Brain microvascular endothelial cell (primary cell): Measurements from ENCODE around the gene TMEM139.

Experiments used
- DNase-seq: peaks from one replicate; pipeline ENCODE4 v3.0.0-alpha.2; 2020
- H3K27ac ChIP-seq: fragments of 250-450 bp; sonication (Bioruptor Pico); 2 replicates; pipeline ENCODE4 v1.5.1; 2020; ENCODE audit warnings: mild to moderate bottlenecking, moderate library complexity
- H3K27me3 ChIP-seq: fragments of 250-450 bp; sonication (Bioruptor Pico); replicated peaks from 2 replicates; pipeline ENCODE4 v1.5.1; 2020; ENCODE audit warnings: mild to moderate bottlenecking
- H3K36me3 ChIP-seq: fragments of 250-450 bp; sonication (Bioruptor Pico); replicated peaks from 2 replicates; pipeline ENCODE4 v1.5.1; 2020; ENCODE audit warnings: mild to moderate bottlenecking
- H3K4me3 ChIP-seq: 2 replicates; pipeline ENCODE4 v1.5.1; 2011; ENCODE audit warnings: low read depth, mild to moderate bottlenecking, control low read depth, low read length, moderate library complexity
- in situ Hi-C: cut with HindIII; loops from 2 replicates; pipeline ENCODE4 v1.10.0; 2017; ENCODE audit warnings: low sequenced_read_pairs, low pct_ligation_motif_present
- TF ChIP-seq, protein P1 (sequence below): IDR thresholded peaks from 2 replicates; pipeline ENCODE4 v1.5.1; 2011; ENCODE audit warnings: low read depth, mild to moderate bottlenecking, moderate library complexity, low read length, control low read depth, inconsistent platforms; ENCODE audit errors: missing control alignments

Gene TMEM139

DNA sequence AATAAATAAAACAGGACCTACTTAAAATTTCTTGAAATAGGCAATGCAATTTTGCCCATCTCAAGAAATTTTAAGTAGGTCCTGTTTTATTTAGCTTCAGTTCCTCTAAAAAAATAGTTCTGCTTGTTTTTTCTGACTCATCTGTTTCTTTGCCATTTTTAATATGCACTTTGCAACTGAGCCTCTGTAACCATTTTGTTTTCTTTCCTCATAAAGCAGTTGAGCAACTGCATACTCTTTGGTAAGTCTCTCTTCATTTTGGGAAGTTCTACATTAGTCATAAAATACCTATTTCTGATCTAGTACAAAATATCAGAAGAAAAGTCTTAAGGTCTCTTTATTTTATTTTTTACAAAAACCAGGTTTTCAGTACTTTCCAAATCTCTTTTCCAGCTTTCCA, 44.9 kb upstream of the TMEM139 start:
- in situ Hi-C loops, result no loop called here

DNA sequence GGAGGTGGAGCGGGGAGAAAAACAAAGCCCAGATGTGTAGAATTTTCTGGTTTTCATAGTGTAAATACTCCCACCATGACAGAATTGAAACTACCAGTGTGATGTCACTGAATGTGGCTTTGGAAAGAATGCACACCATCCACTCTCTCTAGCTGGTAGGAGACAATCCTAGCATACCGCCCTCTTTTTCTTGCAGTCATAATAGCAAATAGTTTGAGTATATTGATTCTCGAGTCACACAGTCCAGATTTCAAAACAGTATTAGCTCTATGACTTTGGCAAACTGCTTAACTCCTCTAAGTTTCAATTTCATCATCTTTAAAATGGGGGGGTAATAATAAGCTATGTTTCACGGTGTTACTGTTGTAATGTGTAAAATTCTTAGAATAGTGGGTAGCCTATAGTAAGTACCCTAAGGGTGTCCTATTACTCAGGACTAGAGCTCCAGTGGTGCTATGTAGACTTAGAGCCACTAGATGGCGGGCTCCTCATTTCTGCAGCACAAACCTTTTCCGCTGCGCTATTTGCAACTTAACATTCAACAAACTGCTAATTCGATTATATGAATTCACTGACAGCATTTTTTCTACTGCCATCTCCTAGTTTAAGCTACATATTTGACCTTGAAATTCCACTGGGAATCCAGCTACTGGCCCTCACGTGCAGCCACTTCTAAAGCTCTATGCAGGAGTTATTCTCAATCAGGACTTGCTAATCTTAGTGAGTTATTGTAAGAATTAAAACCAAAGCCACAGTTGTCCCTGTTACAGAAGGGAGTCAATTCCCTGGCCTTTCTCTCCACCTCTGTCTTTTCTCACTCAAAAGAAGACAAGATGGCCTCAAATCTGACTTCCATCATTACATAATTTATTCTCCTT, 44.2 kb upstream of the TMEM139 start:
- H3K36me3 ChIP-seq, result no peaks in the 10 kb centered on the region
- in situ Hi-C loops, result no loop called here
- TF ChIP-seq, protein P1, sequence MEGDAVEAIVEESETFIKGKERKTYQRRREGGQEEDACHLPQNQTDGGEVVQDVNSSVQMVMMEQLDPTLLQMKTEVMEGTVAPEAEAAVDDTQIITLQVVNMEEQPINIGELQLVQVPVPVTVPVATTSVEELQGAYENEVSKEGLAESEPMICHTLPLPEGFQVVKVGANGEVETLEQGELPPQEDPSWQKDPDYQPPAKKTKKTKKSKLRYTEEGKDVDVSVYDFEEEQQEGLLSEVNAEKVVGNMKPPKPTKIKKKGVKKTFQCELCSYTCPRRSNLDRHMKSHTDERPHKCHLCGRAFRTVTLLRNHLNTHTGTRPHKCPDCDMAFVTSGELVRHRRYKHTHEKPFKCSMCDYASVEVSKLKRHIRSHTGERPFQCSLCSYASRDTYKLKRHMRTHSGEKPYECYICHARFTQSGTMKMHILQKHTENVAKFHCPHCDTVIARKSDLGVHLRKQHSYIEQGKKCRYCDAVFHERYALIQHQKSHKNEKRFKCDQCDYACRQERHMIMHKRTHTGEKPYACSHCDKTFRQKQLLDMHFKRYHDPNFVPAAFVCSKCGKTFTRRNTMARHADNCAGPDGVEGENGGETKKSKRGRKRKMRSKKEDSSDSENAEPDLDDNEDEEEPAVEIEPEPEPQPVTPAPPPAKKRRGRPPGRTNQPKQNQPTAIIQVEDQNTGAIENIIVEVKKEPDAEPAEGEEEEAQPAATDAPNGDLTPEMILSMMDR, result peak; percentile 88
- H3K27ac ChIP-seq, result peak overlapping the region; percentile 70
- no peaks in the 10 kb centered on the region for H3K27me3 ChIP-seq
- H3K4me3 ChIP-seq, result no peak overlapping the region
- peak; percentile 89 for DNase-seq

More for the DNA sequence above, 44.9 kb upstream of the TMEM139 start:
- TF ChIP-seq, protein P1, result no peak
- H3K27me3 ChIP-seq, result no peaks in the 10 kb centered on the region
- H3K27ac ChIP-seq, result peak overlapping the region; percentile 70
- no peaks in the 10 kb centered on the region for H3K36me3 ChIP-seq
- no peak for DNase-seq
- H3K4me3 ChIP-seq, result no peak overlapping the region

DNA sequence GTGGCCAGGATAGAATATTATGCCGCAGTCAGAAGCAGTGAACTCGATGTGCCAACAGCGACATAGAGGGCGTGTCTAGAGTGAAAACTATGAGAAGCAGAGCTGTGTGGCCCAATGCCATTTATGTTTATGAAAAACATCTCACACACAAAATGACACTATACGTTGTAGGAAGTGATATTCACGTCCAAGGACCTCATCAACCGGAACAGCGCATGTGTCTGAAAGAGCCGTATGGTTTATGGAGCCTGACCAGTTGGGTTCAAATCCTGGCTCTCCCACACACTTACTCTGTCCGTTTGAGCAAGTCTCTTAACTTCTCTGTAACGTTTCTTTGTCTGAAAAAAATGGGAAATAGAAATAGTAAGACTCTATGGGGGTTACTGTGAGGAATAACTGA, 42.5 kb upstream of the TMEM139 start:
- DNase-seq, result no peak
- no peaks in the 10 kb centered on the region for H3K36me3 ChIP-seq
- TF ChIP-seq, protein P1, result no peak
- in situ Hi-C loops, result no loop called here
- no peak overlapping the region for H3K4me3 ChIP-seq
- no peak overlapping the region for H3K27ac ChIP-seq
- no peaks in the 10 kb centered on the region for H3K27me3 ChIP-seq

DNA sequence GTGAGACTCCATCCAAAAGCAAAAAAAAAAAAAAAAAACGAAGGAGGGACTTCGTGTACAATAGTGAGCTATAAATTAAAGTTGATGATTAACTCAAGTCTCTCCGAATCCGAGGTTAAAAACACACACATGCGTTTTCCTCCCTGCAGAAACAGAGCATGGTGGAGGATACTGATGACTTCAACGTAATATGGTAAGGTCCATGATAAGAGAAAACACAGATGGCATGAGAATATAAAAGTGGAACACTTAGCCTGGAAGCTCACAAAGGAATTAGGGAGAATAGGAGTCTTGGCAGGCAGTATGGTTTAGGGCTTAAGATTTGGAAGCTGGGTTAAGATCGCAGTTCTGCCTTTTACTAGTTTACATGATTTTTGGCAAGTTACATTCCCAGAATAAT, 41.6 kb upstream of the TMEM139 start:
- no peaks in the 10 kb centered on the region for H3K36me3 ChIP-seq
- H3K4me3 ChIP-seq, result no peak overlapping the region
- no peaks in the 10 kb centered on the region for H3K27me3 ChIP-seq
- in situ Hi-C loops, result no loop called here
- TF ChIP-seq, protein P1, result no peak
- DNase-seq, result no peak
- H3K27ac ChIP-seq, result no peak overlapping the region

DNA sequence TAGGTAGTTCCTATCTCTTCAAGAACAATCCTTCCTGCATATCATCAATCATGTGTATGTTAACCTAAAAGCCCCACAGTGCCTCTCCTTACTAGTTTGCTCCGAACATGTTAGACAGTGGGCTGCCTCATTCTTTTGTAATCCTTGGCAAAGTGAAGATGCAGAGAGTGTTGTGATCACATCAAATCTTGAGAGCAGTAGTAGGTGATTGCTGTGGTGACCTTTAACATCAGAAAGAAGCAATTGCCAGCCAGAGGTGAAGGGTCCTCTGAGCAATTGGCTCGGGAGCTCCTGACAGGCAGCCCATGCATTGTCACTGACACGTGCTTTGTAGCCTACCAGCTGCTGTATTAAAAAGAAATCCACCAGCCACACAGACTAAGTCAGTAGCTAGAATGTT, 41.1 kb upstream of the TMEM139 start:
- H3K36me3 ChIP-seq, result no peaks in the 10 kb centered on the region
- no peak for DNase-seq
- in situ Hi-C loops, result no loop called here
- TF ChIP-seq, protein P1, result no peak
- H3K4me3 ChIP-seq, result no peak overlapping the region
- H3K27ac ChIP-seq, result no peak overlapping the region
- H3K27me3 ChIP-seq, result no peaks in the 10 kb centered on the region
